ENCODE measurements around the gene ZNF777.

ZNF777 gene

DNA sequence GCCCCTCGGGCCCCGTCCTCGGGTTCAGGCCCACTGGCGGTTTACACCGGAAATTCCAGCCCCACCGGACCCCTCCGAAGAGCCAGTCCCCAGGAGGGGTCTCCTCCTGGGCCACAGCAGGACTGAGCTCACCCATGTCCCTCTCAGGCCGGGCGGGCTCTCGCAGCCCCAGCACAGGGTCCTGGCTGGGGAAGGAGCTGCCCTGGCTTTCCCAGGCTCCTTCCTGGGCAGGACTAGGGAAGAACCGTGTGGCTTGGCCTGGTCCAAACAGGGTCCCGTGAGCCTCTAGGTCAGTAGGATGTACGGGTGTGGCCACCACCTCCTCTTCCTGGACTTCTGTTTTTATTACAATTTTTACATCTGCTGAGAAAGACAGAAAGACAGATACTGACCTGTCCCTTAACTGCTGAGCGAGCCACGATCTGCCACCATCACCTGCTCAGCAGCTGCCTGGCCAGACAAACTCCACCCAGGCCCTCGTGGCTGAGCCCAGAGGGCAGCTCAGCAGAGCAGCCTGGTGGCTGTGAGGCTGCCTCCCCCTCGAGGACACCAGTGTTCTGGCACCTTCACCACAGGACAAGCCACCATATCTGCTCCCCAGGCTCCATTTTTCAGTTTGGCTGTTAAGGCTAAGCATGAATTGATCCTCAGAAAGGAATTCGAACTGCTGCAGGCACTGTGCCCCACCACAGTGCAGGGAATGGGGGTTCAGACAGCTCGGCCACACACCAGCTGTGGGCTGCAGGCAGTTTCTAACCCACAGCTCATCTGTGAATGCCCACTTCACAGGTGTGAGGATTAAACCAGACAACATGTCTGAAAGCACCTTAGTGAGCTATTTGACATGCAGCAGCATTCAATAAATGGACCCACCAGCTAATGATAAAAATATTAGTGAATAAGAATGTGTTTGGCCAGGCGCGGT lies 14.5 kb upstream of the ZNF777 start:
- no peak for DNase-seq

DNA sequence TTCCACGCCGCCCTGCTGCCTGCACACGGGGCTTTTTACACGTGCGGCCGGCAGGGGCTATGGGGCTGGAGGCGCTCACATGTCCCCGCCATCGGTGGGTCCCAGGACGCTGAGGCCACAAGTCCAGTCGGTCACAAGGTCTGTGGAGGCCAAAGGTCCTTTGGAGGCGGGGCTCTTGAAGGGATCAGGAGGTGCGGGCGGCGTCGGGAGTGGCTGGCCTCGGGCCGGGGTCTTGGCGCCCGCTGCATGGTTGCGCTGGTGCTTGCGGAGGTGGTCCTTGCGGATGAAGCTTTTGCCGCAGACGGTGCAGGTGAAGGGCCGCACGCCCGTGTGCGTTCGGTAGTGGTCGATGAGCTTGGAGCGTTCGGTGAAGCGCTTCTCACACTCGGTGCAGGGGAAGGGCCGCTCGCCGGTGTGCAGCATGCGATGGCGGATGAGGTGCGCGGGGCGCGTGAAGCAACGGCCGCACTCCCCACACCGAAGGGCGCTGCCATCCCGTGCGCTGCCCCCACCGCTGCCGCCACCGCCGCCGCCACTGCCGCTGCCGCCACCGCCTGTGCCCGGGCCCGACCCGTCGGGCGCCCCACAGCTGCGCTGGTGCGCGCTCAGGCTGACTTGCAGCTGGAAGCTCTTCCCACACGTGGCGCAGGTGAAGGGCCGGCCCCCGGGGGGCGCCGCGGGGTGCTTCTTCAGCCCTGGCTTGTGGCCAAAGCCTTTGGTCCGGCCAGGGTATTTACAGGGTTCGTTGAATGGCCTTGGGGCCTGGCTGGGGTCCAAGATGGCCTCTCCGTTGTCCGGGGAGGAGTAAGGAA lies 13.7 kb upstream of the ZNF777 start:
- DNase-seq, result no peak

- DNase-seq, result no peak
Measured at GRCh38 chr7:149473251-149473650, 12.4 kb upstream of the ZNF777 start.

DNA sequence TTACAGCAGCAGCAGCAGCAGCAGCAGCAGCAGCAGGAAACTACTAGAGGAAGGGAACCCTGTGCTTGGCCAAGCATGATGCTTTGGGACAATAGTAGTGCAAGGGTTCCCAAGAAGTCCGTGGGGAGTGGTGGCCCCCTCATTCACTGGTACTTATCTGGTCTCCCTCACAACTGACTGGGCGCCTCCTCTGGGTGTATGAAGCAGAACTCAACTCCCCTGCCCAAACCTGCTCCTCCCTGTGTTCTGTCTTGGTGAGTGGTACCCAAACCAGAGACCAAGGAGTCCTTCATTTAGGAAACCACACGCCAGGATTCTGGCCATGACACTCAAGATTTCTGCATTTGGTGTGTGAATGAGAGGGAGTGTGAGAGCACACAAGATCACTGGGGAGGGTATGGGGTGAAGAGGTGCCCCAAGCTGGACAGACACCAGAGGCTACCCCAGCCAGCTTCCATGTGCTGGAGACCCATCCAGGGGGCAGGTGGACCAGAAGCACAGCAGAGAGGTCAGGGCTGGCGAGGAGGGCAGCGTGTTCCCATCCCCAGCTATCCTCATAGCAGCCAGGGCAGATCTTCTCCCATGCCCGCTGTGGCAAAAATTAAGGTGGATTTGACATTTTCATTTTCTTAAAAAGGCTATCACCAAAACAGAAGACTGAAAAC lies 10.6 kb upstream of the ZNF777 start:
- DNase-seq, result no peak

DNA sequence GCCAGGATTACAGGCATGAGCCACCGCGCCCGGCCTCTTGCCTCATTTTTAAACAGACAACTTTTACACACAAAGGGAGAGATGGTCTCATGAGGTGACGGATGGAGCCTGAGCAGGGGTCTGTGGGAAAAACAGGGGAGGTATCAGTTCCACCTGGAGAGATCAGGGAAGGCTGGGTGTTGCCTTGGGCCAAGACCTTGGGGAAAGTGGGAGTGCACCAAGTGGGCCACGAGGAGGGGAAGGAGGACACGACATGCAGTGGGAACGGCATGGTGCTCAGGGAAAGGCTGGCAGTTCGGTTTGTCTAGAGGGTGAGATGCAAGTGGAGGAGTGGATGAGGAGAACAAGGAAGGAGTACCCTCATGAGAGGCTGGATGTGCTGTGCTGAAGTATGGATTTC lies 8.9 kb upstream of the ZNF777 start:
- no peak for DNase-seq

DNA sequence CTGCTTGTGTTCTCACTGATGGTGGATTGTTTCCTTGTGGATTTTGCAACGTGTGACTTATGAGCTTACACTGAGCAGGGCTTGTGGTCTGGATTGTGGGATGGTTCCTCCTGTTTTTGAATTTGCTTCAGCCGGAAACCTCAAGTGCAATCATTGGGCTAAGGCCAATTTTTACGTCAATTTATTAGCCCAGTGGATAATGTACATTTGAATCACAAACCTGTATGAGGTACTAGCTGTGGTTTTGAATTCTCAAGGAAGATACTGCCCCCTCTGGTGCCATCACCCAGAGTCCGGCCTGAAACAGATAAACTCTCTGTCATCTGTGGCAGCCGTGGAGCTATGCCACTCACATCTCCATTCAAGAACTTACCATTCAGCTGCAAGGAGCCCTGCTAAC lies 7.3 kb upstream of the ZNF777 start:
- DNase-seq, result no peak

DNA sequence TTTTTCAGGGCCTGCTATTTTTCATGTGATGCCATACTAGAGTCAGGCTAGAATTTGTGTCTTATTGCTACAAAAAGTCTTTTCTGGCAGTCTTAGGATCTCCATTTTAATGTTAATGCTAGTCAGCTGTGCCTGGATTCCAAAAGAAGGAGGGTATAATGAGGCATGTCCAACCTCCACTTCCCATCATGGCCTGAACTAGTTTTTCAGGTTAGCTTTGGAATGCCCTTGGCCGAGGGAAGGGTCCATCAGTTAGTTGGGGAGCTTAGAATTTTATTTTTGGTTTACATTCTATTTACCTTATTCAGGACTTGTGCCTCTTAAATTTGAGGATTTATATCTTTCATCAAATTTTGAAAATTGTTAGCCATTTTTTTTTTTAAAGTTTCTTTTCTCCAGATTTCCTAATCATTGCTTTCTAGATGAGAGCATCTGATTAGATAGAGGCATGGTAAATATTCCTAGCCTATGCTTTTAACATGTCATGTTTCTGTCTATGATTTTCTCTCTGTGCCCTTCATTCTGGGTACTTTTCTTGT lies 6.5 kb upstream of the ZNF777 start:
- DNase-seq, result no peak

- no peak for DNase-seq
Measured at GRCh38 chr7:149466364-149466763, 5.5 kb upstream of the ZNF777 start.

DNA sequence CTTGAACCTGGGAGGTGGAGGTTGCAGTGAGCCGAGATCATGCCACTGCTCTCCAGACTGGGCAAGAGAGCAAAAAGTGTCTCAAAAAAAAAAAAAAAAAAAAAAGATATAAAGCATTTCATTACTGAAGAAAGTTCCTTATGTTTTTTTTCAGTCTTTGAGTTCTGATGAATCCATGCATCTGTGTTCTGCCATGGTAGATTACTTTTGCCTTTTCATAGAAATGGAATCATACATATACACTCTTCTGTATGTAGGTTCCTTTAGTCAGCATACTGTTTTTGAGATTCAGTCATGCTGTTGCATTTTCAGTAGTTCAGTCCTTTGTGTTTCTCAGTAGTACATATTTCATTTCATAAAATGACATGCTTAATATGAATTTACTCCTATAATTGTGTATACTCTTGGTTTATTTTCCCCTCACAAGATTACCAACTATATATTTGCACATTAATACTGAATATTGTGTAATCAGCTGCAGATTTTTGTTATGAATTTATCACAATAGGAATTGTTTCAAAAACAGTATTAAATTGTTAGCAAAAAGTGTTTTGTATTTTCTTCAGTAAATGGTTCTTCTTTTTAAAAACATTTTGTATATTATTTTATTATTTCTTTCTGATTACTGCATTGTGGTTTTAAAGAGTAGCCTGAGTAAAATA lies 2.8 kb upstream of the ZNF777 start:
- no peak for DNase-seq

GRCh38 chr7:149462101-149462520 lies 1.2 kb upstream of the ZNF777 start:
- DNase-seq, result no peak

- DNase-seq, result peak; percentile 61
Measured at GRCh38 chr7:149459540-149460452, 1.1 kb downstream of the ZNF777 start.

- no peak for DNase-seq
Measured at GRCh38 chr7:149459201-149459539, 1.7 kb downstream of the ZNF777 start.

DNA sequence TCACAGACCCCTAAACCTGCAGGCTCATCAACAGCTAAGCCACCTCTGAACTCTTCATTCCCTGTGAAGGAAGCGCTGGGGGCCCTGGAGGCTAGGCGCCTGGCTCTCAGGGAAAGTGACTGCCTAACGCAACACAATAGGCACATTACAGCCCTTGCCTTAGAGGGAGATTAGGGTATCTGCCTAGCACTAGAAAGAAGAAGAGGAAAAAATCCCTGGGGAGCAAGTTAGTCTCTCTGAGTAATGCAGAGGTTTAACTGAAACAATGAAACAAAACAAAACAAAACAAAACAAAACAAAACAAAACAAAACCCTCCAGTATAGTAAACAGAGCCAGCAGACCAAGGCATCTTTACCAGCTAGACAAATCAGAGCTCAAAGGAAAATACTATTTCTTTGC lies 2.6 kb downstream of the ZNF777 start:
- DNase-seq, result no peak

DNA sequence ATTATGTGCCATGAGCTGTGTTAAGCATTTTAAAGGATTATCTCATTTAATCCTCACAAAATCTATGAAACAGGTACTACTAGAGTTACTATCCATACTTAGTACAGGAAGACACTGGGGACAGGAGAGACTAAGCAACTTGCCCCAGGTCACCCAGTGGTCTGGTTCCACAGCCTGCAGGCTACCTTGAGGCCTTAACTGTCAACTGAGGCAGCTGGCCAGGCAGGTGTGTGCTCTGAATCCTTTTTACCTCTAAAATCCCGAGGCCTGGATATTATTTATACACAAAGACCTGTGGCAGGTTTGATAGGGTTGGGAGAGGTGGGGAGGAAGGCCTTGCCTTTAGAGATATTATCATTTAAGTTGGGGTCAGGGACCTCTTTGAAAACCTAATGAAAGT lies 3.1 kb downstream of the ZNF777 start:
- DNase-seq, result no peak

DNA sequence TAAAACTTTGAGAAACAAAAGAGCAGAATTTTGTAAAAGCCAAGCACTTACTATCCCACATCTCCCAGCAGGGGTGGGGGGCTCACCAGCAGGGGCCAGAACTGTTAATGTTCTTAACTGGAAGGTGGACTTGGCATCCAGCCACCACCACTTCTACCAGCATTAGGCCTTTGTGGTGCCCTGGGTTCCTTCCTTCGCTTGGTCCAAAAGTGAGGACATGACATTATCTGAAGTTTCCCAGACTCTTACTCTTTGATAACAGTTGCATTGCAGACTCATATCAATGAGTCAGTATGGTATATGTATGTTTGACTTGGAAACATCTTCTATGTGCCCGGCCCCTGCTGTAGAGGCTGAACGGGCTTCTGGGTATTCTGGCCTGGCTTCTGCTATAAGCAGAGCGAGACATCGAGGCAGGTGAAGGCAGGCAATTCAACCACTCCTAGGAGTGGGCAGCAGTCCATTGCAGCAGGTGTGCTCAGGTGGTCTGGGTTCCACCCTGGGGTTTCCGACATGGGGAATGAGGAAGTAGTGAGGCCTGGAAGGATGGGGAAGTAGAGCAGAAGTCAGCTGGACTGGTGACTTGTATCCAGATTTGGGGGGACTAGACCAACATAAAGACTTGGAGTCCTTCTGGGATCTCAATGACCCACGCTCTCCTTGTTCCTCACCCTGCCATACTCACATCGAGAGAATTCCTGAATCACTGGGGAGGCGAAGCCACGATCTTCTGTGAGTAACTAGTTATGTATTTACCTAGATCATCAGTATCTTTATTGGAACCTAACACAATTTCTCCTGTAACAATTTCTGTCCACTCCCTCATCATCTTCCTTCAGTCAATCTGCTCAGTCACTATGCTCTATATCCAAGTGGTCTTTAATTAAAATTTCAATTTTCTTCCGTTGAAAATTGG lies 4.1 kb downstream of the ZNF777 start:
- no peak for DNase-seq

- DNase-seq, result no peak
Measured at GRCh38 chr7:149455175-149455950, 5.5 kb downstream of the ZNF777 start.

GRCh38 chr7:149454750-149455149 lies 6.1 kb downstream of the ZNF777 start:
- DNase-seq, result no peak

- no peak for DNase-seq
Measured at GRCh38 chr7:149454006-149454405, 6.9 kb downstream of the ZNF777 start.

DNA sequence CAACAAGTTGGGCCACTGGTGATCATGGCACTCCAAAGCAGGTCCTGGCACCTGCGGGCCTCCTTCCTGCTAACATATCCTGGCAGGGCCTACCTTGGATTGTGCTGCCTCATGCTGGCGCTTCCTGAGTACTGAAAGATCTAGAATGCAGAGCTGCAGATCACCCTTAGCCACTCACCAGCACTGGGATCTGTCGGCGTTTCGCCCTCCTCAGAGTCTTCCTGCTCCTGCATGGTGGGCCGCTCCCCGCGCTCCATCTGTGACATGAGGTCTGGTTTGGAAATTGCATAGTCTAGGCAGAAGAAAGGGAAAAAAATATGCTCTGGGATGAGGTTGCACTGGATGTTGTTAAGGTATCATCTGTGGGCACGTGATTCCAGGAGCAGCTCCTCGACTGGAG lies 10.0 kb downstream of the ZNF777 start:
- DNase-seq, result no peak

DNA sequence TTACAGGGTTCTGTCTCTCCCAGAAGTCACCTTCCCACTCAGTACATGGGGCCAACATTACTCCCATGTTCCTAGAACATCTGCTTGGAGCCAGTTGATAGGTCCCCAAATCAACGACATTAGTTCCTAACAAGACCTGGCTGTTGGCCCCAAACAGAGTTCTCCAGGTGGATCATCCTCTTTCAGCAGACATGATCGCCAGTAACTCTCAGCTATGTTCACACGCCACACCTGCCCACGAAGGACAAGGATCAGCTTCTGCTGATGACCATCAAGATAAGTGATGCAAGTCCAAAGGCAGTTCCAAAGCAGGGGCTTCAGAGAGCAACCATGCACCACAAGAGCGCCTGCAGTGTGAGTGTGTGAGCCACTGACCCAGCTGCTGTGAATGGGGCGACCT lies 11.0 kb downstream of the ZNF777 start:
- no peak for DNase-seq

Data from 8988T (cell line).